ENCODE measurements around the gene ZNF766.

The ZNF766 gene

DNA sequence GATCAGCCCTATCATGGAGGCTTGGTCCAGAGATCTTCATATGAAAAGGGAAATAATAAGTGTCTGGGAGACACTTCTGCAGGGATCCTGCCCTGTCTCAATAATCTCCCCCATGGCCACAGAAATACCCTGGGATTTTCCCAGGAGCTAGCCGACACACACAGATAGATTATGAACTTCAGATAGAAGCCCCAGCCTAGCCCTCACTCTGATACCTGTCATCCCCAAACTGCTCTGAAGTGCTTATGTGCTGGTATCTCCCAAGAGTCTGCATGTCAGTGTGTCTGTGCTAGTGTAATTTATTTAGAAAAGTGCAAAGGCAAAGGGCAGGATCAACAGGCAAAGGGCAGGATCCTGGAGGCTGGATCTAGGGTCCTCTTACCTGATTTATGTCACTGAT is 38.7 kb upstream of the ZNF766 start:
- Histone ChIP-seq H3K4me1 (ENCODE audit: insufficient read depth, low read length) (no peaks in the 10 kb centered on the region), H3K9ac (ENCODE audit: low read depth, low read length) (no peak overlapping the region), H3K79me2 (ENCODE audit: insufficient read depth, low read length) (no peaks in the 10 kb centered on the region), H3K27ac (ENCODE audit: low read length) (no peak overlapping the region), H3K9me3 (ENCODE audit: insufficient read depth, low read length, severe bottlenecking) (no peaks in the 10 kb centered on the region), H3K4me2 (ENCODE audit: insufficient read depth, low read length) (no peak overlapping the region), H2AFZ (ENCODE audit: low read depth, low read length) (no peak overlapping the region), H3K27me3 (ENCODE audit: insufficient read depth, low read length, poor library complexity) (no peaks in the 10 kb centered on the region), H3K4me3 (ENCODE audit: low read depth in 1 of 2, low read length in 2 of 2) (no peak overlapping the region), H4K20me1 (ENCODE audit: insufficient read depth, low read length) (no peaks in the 10 kb centered on the region), H3K36me3 (ENCODE audit: insufficient read depth, low read length) (peaks cover 32% of the 10 kb centered on the region)
- DNase-seq (no peak), ATAC-seq (ENCODE audit: insufficient read depth, low read depth) (0 out of 3 replicates have a peak, but pooled peaks have one; percentile 15)
- no peak for TF ChIP-seq EZH2 (IDR thresholded peaks at IDR 0.05; ENCODE audit: borderline replicate concordance, low read depth, low read length, severe bottlenecking)
- TF ChIP-seq, protein P1, sequence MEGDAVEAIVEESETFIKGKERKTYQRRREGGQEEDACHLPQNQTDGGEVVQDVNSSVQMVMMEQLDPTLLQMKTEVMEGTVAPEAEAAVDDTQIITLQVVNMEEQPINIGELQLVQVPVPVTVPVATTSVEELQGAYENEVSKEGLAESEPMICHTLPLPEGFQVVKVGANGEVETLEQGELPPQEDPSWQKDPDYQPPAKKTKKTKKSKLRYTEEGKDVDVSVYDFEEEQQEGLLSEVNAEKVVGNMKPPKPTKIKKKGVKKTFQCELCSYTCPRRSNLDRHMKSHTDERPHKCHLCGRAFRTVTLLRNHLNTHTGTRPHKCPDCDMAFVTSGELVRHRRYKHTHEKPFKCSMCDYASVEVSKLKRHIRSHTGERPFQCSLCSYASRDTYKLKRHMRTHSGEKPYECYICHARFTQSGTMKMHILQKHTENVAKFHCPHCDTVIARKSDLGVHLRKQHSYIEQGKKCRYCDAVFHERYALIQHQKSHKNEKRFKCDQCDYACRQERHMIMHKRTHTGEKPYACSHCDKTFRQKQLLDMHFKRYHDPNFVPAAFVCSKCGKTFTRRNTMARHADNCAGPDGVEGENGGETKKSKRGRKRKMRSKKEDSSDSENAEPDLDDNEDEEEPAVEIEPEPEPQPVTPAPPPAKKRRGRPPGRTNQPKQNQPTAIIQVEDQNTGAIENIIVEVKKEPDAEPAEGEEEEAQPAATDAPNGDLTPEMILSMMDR (IDR thresholded peaks at IDR 0.05; ENCODE audit: borderline replicate concordance, extremely low read depth, low read length, poor library complexity, severe bottlenecking), result no peak

DNA sequence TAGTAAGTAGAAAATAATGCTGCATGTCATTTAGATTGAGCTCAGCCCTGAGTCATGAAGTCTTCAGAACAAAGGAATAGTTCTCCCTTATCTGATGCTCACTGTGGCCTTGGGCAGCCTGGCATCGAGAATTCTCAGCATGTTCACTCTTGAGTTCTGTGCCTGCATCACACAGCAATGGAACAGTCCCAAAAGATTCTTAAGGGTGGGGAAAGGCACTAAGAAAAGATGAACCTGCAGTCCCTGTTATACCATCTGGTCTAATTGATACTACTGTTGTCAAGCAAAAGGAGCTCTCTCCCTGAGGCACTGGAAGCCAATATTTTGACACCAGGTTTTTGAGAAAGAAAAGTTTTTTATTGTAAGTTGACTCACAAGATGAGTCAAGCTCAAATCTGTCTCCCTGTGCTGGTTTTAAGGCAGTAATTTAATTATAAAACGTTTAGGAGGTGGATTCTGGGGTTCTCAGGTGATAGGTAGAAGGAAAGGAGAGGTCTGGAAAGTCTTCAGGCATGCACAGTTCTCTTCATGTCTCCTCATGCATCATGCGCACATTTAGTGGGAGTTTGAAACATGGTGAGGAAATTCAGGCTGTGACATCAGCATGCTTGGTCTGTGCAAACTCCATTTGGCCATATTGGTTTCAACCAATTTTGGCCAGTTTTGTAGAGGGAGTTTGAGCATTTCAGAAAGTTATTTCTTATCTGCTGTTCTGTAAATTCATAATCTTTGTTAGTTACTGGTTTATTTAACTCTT is 38.1 kb upstream of the ZNF766 start:
- ATAC-seq (ENCODE audit: insufficient read depth, low read depth), result peak; percentile 27; the same call in 1 of the 3 replicates
- Histone ChIP-seq H3K27ac (ENCODE audit: low read length) (no peak overlapping the region), H3K9me3 (ENCODE audit: insufficient read depth, low read length, severe bottlenecking) (no peaks in the 10 kb centered on the region), H3K4me3 (ENCODE audit: low read depth in 1 of 2, low read length in 2 of 2) (no peak overlapping the region), H3K9ac (ENCODE audit: low read depth, low read length) (no peak overlapping the region), H3K27me3 (ENCODE audit: insufficient read depth, low read length, poor library complexity) (no peaks in the 10 kb centered on the region), H4K20me1 (ENCODE audit: insufficient read depth, low read length) (no peaks in the 10 kb centered on the region), H3K36me3 (ENCODE audit: insufficient read depth, low read length) (peaks cover 25% of the 10 kb centered on the region), H2AFZ (ENCODE audit: low read depth, low read length) (no peak overlapping the region), H3K4me2 (ENCODE audit: insufficient read depth, low read length) (no peak overlapping the region), H3K4me1 (ENCODE audit: insufficient read depth, low read length) (no peaks in the 10 kb centered on the region), H3K79me2 (ENCODE audit: insufficient read depth, low read length) (no peaks in the 10 kb centered on the region)
- no peak for TF ChIP-seq EZH2 (IDR thresholded peaks at IDR 0.05; ENCODE audit: borderline replicate concordance, low read depth, low read length, severe bottlenecking)
- TF ChIP-seq, protein P1 (IDR thresholded peaks at IDR 0.05; ENCODE audit: borderline replicate concordance, extremely low read depth, low read length, poor library complexity, severe bottlenecking), result no peak
- DNase-seq, result no peak

DNA sequence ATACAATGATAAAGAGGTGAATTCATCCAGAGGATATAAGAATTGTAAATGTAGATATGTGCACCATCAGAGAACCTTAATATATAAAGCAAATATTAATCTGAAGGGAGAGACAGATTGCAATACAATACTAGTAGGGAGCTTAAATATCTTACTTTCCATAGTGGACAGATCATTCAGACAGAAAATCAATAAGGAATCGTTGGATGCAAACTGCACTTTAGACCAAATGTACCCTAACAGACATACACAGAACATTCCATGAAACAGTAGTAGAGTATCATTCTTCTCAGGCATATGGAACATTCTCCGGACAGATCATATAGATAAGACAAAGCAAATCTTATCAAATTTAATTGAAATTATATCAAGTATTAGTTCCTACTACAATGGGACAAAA is 35.0 kb upstream of the ZNF766 start:
- Histone ChIP-seq H3K27ac (ENCODE audit: low read length) (no peak overlapping the region), H3K4me3 (ENCODE audit: low read depth in 1 of 2, low read length in 2 of 2) (no peak overlapping the region), H3K79me2 (ENCODE audit: insufficient read depth, low read length) (no peaks in the 10 kb centered on the region), H3K27me3 (ENCODE audit: insufficient read depth, low read length, poor library complexity) (no peaks in the 10 kb centered on the region), H3K9me3 (ENCODE audit: insufficient read depth, low read length, severe bottlenecking) (no peaks in the 10 kb centered on the region), H3K4me1 (ENCODE audit: insufficient read depth, low read length) (no peaks in the 10 kb centered on the region), H3K9ac (ENCODE audit: low read depth, low read length) (no peak overlapping the region), H2AFZ (ENCODE audit: low read depth, low read length) (no peak overlapping the region), H3K36me3 (ENCODE audit: insufficient read depth, low read length) (no peaks in the 10 kb centered on the region), H4K20me1 (ENCODE audit: insufficient read depth, low read length) (no peaks in the 10 kb centered on the region), H3K4me2 (ENCODE audit: insufficient read depth, low read length) (no peak overlapping the region)
- no peak for TF ChIP-seq EZH2 (IDR thresholded peaks at IDR 0.05; ENCODE audit: borderline replicate concordance, low read depth, low read length, severe bottlenecking)
- TF ChIP-seq, protein P1 (IDR thresholded peaks at IDR 0.05; ENCODE audit: borderline replicate concordance, extremely low read depth, low read length, poor library complexity, severe bottlenecking), result no peak
- no peak for DNase-seq
- no peak for ATAC-seq (ENCODE audit: insufficient read depth, low read depth)
